Keratinocyte (primary cell): ENCODE data around the gene RGL1.

Source experiments
- EZH2 ChIP-seq: IDR thresholded peaks from one replicate; pipeline ENCODE4 v1.6.1; 2012; ENCODE audit warnings: inconsistent platforms, mild to moderate bottlenecking, low read length, moderate library complexity
- TF ChIP-seq, protein P1 (sequence below), 3 experiments: IDR thresholded peaks in 1 of 3; conservative IDR thresholded peaks in 1 of 3; optimal IDR thresholded peaks in 1 of 3; 2 replicates in 2 of 3; 3 replicates in 1 of 3; pipeline versions ENCODE3 to v1.5.1; 2011; ENCODE audit warnings: low read length in 3 of 3, mild to moderate bottlenecking in 3 of 3, moderate library complexity in 2 of 3, control low read depth in 1 of 3, inconsistent platforms in 1 of 3; ENCODE audit not compliant: insufficient read depth in 2 of 3; ENCODE audit errors: extremely low read depth in 1 of 3

DNA sequence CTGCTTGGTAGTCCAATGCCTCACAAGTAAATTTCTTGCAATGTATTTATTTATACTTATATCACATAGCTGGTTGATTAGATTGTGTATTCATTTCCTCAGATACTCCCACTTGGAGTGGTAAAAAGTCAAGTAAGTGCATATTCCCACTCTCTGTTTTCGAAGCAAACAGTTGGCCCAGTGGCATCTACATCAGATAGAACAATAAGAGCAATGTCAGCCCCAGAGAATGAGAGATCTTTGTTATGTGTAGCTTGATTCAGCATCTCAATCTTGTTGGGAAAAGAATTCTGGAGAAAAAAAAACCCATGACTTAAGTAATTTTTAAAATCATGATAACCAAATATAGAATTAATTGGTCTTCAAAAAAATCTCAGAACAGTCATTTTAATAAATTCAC, 25.5 kb downstream of the RGL1 start:
- TF ChIP-seq, protein P1, sequence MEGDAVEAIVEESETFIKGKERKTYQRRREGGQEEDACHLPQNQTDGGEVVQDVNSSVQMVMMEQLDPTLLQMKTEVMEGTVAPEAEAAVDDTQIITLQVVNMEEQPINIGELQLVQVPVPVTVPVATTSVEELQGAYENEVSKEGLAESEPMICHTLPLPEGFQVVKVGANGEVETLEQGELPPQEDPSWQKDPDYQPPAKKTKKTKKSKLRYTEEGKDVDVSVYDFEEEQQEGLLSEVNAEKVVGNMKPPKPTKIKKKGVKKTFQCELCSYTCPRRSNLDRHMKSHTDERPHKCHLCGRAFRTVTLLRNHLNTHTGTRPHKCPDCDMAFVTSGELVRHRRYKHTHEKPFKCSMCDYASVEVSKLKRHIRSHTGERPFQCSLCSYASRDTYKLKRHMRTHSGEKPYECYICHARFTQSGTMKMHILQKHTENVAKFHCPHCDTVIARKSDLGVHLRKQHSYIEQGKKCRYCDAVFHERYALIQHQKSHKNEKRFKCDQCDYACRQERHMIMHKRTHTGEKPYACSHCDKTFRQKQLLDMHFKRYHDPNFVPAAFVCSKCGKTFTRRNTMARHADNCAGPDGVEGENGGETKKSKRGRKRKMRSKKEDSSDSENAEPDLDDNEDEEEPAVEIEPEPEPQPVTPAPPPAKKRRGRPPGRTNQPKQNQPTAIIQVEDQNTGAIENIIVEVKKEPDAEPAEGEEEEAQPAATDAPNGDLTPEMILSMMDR (optimal IDR thresholded peaks at IDR 0.05 in 1 of 3, IDR thresholded peaks at IDR 0.05 in 1 of 3, conservative IDR thresholded peaks at IDR 0.05 in 1 of 3; ENCODE audit: extremely low read depth in 1 of 3, insufficient read depth in 2 of 3, low read length in 3 of 3), result no peak
- no peak for TF ChIP-seq EZH2
